Measurements from ENCODE around the gene SPHK2.

DNA sequence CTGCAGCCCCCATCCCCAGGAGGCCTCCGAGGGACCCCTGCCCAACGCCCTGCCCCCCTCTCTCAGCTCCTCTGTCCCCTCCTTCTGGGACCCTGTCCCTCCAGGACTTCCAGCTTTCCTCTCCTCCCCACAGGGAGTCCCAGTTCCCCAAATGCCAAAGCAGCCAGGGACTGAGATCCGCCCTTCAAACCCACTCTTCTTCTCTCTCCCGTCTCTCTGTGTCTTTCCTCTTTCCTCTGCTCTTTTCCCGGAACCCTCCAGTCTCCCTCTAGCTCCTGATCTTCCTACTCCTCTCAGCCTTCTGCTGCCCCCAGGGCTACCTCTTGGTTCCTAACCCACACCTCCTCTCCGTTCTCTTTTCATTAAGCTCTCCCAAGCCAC lies 26.3 kb downstream of the SPHK2 start:
- TF ChIP-seq EZH2 (IDR thresholded peaks at IDR 0.05) (no peak), YY1 (IDR thresholded peaks at IDR 0.05; ENCODE audit: extremely low read depth, insufficient replicate concordance, low read depth, low read length) (no peak), SP1 (IDR thresholded peaks at IDR 0.05; ENCODE audit: low read depth) (no peak), CTCF (IDR thresholded peaks at IDR 0.05 in 2 of 3, conservative IDR thresholded peaks at IDR 0.05 in 1 of 3; ENCODE audit: borderline replicate concordance in 1 of 3, insufficient read depth in 1 of 3, low read depth in 2 of 3, low read length in 2 of 3) (no peak)
